GM19239 (cell line): ENCODE measurements around the gene CSNK1G1.

Experiments
- DNase-seq: peaks from one replicate; pipeline ENCODE4 v3.0.0; 2011; ENCODE audit warnings: low spot score; ENCODE audit not compliant: insufficient read length
- FAIRE-seq: peaks from 2 replicates; lab custom pipeline; 2011; peaks lifted over from hg19 to GRCh38; lab: Jason Lieb, UNC

CSNK1G1 gene

DNA sequence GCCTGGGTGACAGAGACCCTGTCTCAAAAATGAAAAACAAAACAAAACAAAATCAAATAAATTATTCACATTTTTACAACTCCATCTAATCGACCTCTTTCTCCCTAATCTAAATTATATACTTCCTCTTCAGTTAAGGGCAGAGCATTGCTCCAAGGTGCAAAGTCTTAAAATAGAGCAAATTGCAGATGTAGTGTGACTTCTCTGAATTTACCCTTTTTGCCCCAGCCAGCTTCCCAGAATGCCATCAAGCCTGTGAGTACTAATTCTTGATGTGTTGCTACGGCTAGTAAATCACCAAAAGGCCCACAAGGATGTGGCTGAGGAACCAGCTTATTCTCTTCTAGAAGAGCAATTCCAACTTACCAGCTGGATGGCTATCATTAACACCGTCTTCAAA, 139.8 kb downstream of the CSNK1G1 start:
- FAIRE-seq (no peak), DNase-seq (no peak)

DNA sequence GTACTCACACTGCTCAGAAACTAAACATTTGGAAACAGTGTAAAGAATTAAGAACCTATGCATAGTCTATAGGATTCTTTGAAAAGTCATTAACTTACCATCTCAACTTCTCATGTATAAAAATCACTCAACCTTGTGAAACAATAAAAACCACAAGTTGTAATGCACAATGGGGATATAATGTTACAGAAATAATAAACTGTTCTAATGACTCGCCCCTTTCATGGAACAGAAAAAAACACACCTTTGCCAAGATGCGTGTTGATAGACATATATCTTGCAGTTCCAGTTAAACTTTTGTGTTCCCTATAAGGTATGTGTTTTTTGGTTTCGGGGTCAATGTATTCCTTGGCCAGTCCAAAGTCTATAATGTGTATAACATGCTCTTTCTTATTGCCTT, 142.3 kb downstream of the CSNK1G1 start:
- DNase-seq (no peak), FAIRE-seq (no peak)

- no peak for FAIRE-seq
Measured at GRCh38 chr15:64211696-64212095, 144.3 kb downstream of the CSNK1G1 start.

DNA sequence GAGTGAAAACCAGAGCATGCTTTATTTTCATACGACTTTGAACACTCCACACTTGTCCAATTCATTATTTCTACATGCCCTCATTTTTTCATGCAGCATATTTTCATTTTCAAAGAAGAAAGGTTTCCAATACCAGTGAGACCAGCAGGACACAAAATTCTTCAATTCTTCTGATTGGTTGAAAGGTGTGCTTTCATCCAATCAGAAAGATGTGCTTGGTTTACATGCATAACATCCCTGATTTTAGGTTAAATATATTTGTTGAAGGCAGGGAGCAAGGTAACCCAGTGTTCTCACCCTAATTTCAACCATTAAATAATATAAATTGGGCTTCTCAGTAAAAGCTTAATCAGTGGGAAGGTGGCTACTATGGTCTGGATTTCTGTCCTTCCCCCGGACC, 145.6 kb downstream of the CSNK1G1 start:
- DNase-seq = no peak
- FAIRE-seq = peak; percentile 54

More at GRCh38 chr15:64211696-64212095, 144.3 kb downstream of the CSNK1G1 start:
- DNase-seq = no peak

DNA sequence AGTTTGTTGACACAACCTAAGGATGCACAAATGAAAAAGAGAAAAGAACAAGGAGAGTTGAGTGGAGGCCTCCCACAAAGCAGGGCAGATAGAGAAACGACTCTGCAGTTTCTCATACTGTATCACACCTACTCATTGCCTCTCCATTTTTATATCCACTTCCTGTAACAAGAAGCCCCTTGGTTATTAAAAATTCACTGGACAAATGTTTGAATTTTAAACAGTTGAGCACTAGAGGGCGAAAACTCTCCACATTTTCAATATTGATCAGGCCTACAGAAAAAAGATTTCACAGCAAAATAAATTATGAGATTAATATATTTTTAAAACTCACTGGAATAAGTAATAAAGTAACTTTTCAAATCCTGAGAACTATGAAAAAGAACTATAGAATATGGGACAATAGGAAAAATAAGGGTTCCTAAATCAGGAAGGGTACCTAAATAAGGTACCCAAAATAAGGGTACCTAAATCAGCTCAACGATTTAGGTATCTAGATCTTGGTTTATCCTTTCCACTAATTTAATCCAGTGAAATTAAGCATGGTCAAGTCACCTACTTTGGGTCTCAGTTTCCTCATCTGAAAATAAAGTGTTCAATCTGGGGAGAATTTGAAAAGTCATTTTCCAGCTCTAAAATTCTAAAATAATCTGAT, 146.2 kb downstream of the CSNK1G1 start:
- FAIRE-seq = peak; percentile 80
- peak; percentile 7 for DNase-seq

DNA sequence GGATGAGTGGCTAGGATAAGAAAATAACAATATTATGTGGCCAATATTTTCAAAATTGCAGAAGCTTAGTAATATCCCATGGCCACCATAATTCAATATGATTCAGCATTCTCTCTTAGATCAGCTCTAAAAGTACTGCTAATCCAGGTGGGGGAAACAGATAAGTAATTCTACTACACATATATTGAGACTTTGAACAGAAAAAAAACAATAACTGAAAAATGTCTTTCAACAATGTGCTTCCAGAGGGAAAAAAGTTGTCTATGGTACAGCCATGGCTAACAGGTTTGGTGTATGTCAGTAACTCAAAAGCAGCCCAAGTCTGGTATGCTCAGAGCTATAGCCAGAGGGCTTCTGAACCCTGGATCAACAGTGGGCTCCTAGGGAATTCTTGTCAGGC, 150.8 kb downstream of the CSNK1G1 start:
- FAIRE-seq = no peak
- DNase-seq = no peak

DNA sequence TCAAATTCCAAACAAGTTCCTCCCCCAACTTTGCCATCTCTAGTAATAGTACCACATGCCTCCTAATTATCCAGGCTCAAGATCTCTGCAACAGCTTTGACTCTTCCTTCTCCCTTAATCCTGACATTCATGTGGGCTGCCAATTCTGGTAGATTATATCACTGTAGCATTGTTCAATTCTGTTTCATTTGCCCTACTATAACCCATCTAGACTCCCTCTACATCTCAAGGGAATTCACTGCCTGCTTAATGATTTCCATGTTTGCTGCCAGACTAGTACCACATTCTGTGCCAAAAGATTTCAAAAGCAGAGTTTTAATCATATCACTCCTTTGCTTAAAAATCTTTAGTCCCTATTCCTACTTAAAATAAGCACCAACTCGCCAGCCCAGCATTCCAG, 158.5 kb downstream of the CSNK1G1 start:
- FAIRE-seq = no peak
- no peak for DNase-seq

DNA sequence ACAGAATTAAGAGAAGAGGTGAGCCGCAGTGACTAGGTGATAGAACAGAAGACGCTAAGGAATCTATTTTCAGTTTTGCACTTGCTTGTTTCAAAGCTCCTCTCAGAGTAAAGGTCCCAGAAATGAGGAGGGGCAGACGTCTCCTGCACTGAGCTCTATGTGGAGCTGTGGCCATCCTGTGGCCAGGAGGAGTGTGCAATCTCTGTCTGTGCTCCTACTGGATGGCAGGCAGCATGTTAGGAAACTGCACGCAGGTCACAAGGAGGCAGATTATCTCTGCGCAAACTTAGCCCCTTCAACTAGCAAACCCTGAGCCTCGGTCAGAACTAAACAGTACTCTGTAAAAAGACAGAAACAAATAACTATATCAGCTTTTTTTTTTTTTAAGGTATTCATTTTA, 162.0 kb downstream of the CSNK1G1 start:
- FAIRE-seq (no peak), DNase-seq (no peak)

DNA sequence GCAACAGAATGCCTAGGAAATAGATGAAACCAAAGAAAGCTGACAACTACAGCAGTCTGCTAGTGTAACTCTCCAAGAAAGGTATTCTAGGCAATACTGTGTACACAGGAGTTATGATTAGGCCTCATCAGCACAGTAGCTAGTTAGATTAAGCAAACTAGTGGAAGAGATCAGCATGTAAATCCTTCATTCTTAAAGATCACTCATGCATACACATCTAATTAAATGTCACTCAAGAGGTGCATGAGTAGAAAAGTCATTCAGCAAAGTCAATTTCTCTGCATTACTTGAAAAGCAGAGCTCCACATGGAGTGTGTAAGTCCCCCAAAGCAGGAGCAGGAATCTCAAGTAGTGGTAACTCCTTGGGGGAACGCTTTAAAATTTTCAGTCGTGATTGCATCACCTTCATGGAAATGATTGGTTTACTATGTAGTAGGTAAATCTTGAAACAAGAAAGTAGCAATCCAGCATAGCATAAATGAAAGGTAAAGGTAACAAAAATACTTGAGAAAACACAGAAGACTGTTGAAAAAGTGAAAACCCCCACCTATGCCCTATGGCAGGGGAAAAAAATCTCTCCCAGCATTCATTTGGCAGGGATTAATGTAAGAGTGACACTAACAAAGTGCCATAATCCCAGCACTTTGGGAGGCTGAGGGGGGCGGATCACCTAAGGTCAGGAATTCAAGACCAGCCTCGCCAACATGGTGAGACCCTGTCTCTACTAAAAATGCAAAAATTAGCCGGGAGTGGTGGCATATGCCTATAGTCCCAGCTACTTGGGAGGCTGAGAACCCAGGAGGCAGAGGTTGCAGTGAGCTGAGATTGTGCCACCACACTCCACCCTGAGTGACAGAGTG, 163.8 kb downstream of the CSNK1G1 start:
- FAIRE-seq = no peak
- DNase-seq = no peak

- FAIRE-seq (no peak), DNase-seq (no peak)
Measured at GRCh38 chr15:64187396-64188191, 168.4 kb downstream of the CSNK1G1 start.

DNA sequence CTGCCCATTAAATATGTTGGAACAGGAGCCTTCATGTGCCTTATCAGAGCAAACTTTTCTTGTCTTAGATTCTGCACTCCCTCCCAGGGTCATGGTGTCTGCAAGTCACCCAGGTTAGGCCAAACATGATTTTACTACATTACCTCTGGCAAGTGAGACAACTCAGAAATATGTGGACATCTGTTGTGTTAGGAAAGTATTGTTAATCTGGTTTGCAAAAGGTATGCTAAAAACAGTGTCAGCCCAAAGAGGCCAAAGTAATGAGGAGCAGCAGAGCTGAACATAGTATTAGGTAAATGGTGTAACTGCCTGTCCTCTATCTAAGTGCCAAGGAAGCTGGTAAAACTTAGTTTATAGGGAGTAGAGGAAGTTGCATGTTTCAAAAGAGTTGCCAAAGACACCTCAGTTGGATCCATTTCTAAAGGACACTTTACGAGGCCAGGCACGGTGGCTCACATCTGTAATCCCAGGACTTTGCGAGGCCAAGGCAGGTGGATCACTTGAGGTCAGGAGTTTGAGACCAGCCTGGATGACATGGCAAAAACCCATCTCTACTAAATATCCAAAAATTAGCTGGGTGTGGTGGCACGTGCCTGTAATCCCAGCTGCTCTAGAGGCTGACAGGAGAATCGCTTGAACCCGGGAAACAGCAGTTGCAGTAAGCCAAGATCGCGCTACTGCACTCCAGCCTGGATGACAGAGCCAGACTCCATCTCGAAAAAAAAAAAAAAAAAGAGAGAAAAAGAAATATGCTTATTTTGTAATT, 170.6 kb downstream of the CSNK1G1 start:
- no peak for FAIRE-seq
- no peak for DNase-seq

DNA sequence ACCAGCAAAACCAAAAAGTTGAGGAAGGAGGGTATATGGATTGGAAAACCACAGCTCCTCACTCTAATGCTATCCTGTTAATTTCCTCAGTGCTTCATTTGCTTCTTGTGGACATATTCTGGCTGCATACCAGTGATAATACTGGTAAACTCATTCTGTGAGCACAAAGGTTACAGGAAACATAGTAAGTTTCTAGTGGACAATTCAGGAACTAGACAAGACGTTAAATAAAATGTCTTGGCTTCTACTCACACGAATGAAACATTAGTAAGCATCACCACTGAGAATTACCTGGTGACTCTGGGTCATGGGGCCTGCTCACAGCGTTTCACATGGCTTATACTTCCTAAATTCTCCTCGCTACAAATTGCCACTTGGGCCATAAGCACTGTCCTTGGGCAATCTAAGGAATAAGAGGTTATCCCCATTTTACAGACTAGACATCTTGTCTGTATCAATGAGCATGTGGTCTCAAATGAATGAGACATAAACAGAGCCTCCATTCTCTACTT, 173.1 kb downstream of the CSNK1G1 start:
- FAIRE-seq (no peak), DNase-seq (no peak)

GRCh38 chr15:64180235-64180824, 175.6 kb downstream of the CSNK1G1 start:
- FAIRE-seq = peak; percentile 88
- DNase-seq = peak; percentile 52

DNA sequence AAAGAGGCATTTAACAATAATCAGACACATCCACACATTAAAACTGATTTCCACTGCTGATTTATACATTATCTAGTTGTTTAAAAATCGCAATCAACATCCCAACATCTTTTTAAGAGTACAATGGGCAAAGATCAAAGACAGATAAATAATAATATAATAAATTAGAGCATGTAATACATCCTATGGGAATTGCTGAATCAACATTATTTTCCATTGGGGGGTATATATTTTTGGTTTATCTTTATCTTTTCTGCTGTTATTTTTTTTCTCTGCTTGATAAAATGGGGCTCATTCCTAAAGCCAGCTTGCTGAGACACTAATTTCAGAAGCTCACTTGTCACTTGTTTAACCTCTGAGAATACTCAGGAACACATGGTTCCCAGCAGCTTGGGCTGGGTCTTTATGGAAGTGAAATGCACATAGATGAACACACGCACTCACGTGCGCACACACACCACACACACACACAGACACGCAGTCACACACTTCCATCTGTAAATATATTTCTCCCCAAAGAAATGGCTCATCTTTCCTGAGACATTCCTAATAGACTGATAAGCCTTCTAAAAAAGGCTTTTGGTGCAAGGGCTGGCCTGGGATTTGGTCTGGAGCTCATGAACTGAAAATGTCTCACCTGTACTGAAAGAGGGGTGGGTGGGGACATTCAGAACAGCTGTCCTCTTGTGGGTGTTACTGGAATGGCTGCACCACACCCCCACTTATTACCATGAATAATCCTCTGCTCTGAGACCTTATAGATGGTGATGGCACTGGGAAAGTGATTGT, 189.7 kb downstream of the CSNK1G1 start:
- FAIRE-seq = no peak
- DNase-seq = no peak

GRCh38 chr15:64164436-64164835, 191.5 kb downstream of the CSNK1G1 start:
- FAIRE-seq = no peak

GRCh38 chr15:64163659-64164362, 192.2 kb downstream of the CSNK1G1 start:
- peak; percentile 45 for FAIRE-seq

More at GRCh38 chr15:64164436-64164835, 191.5 kb downstream of the CSNK1G1 start:
- no peak for DNase-seq

DNA sequence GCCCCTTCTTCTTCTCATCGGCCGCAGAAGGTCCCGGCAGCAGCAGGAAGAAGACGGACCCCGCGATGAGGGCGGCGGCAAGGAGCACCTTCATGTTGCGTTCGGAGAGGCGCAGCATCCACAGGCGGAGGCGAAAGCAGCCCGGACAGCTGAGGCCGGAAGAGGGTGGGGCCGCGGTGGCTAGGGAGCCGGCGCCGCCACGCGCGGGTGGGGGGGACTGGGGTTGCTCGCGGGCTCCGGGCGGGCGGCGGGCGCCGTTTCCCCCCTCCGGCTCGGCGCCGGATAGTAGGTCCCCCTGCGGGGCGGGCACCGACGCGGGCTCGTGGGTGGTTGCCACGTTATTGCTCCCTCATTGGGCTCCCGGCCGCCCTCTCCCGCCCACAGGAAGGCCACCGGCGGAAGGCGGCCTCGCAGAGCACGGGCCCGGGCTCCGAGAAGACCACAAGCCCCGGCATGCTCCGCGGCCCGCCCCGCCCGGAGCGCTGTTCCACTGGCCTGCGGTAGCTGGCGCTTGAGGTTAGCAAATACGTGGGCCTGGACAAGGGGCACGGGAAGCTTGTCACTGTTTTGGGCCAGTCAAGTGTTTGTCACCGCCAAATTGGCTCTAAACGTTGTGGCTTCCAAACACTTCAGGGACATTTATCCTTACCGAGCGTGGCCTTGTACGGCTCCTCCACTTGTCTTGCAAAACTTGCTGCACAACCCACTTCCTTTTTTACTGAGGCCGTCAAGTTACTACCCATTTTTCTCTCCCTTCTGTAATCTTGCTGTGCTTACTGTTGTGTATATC, 192.9 kb downstream of the CSNK1G1 start, which contains the start of gene PPIB:
Gene PPIB (minus strand): TSS at position 154 of the 790 bp plus-strand sequence. CDS start 36 bp downstream, at position 118.
- DNase-seq = peak; percentile 87
- peak; percentile 89 for FAIRE-seq

More at GRCh38 chr15:64163659-64164362, 192.2 kb downstream of the CSNK1G1 start:
- DNase-seq = no peak
